ENCODE results near the gene UCK1.
"Not testable (repeated sequence)": the region's sequence is repeated elsewhere in the genome, so short reads cannot be mapped to it uniquely, and the experiment has no call there.

Gene UCK1

DNA sequence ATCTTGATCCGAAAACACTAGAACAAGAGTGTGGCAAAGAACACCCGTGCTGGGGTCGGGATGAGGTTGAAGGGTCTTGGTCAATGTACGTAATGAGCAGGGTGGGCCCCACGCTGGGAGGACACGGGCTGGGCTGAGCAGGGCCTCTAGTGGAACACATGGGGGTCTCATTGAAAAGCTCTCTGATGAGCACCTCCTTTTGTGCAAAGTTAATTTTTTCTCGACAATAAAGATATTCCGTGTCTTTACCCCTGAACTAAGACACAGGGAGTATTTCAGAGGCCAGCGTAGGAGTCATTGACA, 8.0 kb downstream of the UCK1 start:
- no peak for DNase-seq

DNA sequence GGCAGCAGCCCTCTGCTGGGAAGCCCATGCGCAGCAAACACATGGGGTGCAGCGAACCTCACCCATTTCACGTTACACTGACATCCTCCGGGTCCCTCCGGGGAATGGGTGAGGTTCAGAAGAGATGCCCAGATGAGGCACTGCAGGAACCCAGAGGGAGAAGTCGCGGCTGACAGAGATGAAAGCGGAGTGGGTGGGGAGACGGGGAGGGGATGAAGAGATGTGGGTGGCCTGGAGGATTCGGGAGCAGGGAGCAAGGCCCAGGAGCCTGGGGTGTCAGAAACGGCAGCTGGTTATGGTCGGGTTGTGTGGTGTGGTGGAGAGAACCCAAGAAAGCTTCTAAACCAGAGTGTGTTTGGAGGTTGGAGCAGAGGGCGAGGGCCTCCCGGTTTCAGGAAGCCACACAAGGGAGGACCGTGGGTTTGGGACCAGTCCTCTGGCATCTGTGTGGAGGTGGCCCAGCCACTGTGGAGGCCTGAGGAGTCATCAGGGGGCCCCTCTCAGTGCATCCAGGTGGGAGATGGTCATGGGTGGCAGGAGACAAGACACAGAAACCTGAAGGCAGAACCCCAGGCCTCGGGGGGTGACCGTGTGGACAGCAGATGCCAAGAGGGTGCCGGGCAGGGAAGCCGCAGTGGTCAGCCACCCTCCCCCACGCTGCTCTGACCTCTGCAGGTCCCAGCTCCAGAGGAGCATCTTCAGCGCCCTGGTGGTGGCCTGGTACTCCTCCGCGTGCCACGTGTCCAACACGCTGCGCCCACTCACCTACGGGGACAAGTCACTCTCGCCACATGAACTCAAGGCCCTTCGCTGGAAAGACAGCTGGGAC, 8.6 kb downstream of the UCK1 start:
- no peak for DNase-seq

GRCh38 chr9:131521822-131522221, 9.2 kb downstream of the UCK1 start:
- DNase-seq: no peak

- DNase-seq: no peak
Observed at GRCh38 chr9:131521203-131521602, 9.9 kb downstream of the UCK1 start.

GRCh38 chr9:131520503-131520902, 10.6 kb downstream of the UCK1 start:
- no peak for DNase-seq

GRCh38 chr9:131518553-131518952, 12.5 kb downstream of the UCK1 start:
- DNase-seq: no peak

- DNase-seq: no peak
Observed at GRCh38 chr9:131517761-131518190, 13.3 kb downstream of the UCK1 start.

DNA sequence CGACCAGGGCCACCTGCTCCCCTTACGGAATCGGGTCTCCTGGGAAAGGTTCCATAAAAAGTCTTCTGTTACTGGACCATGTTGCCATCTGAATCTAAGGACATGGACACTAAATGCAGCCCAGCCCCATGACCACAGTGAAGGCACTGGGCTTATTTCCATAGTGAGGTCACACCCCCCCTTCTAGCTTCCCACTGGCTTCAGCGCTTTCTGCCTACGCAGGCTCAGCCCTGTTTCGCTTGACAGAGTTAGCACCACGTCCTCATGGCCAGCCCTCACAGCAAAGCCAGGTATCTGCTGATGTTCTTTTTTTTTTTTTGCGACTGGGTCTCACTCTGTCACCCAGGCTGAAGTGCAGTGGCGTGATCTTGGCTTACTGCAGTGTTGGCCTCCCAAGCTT, 14.1 kb downstream of the UCK1 start:
- DNase-seq: no peak

- no peak for DNase-seq
Observed at GRCh38 chr9:131516100-131516499, 15.0 kb downstream of the UCK1 start.

DNA sequence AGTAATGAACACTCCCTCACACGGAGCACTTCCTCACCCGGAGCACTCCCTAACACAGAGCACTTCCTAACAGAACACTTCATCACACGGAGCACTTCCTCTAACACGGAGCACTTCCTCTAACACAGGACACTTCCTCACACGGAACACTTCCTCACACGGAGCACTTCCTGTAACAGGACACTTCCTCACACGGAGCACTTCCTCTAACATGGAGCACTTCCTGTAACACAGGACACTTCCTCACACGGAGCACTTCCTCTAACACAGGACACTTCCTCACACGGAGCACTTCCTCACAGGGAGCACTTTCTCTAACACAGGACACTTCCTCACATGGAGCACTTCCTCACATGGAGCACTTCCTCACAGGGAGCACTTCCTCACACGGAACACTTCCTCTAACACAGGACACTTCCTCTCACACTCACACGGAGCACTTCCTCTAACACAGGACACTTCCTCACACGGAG, 15.5 kb downstream of the UCK1 start:
- DNase-seq: not testable (repeated sequence)

DNA sequence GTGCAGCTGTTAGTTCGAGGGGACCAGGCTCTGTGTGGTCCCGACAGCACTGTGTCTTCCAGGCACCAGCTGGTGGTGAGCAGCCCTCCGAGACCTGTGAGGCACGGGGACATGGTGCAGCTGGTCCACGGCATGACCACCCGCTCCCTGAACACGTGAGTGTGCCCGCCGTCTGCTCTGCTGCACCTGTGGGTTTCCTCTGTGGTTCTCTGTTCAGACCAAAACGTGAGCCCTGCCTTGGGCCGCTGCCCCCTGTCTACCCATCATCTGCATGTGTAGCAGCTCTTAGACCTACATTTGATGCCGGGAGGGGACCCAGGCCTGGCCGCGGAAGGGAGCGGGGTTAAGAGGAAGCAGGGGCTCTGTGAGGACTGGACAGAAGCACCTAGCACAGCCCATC, 17.9 kb downstream of the UCK1 start:
- no peak for DNase-seq

DNA sequence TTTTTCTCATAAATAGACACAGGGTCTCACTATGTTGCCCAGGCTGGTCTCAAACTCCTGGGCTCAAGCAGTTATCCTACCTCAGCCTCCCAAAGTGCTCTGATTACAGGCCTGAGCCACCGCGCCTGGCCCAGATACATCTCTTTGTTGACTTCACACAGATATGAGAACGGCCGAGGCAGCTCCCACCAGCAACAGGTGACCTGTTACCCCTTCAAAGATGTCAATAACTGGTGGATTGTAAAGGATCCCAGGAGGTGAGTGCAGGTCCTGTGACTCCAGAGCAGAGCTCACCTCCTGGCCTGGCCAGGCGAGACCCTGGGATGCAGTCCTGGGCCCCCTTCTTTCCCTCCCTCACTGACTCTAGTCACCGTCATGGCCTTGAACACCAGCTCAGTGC, 19.2 kb downstream of the UCK1 start:
- no peak for DNase-seq

GRCh38 chr9:131511416-131511815, 19.6 kb downstream of the UCK1 start:
- no peak for DNase-seq

- DNase-seq: no peak
Observed at GRCh38 chr9:131505012-131505411, 26.1 kb downstream of the UCK1 start.

- DNase-seq: peak; percentile 59
Observed at GRCh38 chr9:131503626-131504465, 27.2 kb downstream of the UCK1 start.

DNA sequence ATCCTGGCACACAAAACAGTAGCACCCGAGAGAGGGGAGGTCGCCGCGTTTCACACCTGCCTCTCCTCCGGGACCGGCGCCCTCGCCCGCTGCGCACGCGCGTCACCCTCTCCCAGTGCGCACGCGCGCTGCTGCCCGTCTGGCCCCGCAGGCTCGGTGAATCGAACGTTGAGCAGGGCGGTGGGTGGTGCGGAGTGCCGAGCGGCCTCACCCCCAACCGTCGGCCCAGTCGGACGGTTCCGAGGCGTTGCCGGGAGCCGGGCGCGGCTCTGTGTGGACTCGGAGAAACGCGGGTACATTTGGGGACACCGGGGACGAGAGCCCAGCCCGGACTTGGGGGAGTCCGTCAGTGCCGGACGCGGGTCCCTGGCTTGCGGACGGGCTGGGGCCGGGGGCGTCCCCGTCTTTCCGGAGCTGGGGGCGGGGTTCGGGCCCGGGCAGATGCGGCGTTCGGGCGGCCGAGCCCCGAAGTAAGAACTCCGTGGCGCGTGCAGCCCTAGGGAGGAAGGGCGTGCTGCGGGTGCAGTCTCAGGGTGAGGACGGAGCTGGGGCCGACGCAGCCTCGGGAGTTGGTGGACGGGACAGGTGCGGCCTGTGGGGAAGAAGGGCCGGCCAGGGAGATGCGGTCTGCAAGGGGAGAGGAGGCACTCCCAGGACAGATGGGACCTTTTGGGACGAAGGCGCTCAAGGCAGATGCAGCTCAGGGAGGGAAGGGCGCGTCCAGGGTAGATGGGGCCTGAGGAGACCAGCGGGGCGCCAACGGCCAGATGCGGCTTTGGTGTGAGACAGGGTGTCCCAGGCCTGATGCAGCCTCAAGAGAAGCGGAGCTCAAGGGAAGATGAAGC, 28.1 kb downstream of the UCK1 start, which contains the start of gene POMT1:
TSS of gene POMT1 (plus strand) at position 138 of the 845 bp plus-strand sequence. CDS start 1,301 bp downstream, outside the sequence.
- peak; percentile 90 for DNase-seq

DNA sequence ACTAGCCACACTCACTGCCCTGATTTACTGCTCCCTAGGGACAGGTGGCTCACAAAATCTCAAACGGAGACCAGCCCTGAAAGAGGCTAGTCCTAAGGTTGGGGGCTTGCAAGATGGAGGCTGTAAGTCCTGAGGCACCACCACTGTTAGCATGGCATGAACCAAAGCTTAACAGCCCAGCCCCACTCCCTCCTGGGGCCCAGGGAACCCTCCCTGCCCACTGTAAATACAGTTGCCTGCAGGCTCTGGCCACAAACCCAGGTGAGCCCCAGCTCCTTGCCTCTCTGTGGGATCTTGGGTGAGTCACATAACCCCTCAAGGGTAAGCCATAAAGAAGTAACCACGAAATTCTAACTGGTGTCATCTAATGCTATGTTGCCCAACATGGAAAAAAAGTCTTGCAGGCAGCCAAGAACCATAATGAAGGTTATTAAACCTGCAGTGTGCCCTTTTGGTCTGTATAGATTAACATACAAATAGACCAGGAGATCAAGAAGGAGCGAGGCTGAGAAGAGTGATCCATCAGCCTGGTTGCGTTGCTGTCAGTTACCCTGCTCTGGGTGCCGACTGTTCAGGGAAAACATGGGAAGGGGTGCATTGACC, 30.0 kb downstream of the UCK1 start:
- peak; percentile 53 for DNase-seq

DNA sequence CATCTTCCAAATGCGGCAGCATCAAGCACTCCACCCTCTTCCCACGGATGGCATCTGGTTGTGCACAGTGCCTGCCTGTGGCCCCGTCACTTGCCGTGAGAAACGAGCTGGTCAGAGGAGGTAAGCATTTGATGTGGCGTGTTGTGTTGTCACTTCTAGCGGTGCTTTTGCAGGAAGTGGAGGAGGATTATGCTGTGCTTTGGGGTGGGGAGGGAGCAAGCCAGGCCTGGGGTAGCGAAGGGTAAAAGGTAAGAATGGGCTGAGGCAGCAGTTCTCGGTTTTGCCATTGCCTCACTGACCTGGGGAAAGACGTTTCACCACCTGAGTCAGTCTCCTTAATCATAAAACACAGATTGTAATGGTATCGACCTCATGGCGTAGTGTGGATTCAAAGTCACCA, 30.7 kb downstream of the UCK1 start:
- DNase-seq: peak; percentile 88

GRCh38 chr9:131499254-131499767, 31.8 kb downstream of the UCK1 start:
- DNase-seq: no peak

- no peak for DNase-seq
Observed at GRCh38 chr9:131496844-131497405, 34.1 kb downstream of the UCK1 start.

DNA sequence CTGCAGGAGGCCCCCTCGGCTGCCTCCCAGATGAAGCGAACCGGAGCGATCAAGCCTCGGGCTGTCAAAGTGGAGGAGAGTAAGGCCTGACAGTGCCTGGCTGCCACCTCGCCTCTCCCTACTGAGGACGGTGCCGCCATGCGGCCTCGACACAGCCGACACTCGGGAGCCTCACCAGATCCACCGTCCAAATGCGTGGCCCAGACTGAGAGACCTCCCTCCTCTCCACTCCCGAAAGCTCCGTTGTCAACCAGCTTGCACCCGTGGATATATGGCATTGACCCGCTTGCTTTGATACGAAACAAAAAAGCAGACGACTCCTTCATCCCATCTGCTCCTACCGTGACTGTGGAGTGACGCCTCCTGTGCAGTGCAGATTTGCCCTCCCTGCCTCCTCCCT, 35.3 kb downstream of the UCK1 start:
- no peak for DNase-seq

DNA sequence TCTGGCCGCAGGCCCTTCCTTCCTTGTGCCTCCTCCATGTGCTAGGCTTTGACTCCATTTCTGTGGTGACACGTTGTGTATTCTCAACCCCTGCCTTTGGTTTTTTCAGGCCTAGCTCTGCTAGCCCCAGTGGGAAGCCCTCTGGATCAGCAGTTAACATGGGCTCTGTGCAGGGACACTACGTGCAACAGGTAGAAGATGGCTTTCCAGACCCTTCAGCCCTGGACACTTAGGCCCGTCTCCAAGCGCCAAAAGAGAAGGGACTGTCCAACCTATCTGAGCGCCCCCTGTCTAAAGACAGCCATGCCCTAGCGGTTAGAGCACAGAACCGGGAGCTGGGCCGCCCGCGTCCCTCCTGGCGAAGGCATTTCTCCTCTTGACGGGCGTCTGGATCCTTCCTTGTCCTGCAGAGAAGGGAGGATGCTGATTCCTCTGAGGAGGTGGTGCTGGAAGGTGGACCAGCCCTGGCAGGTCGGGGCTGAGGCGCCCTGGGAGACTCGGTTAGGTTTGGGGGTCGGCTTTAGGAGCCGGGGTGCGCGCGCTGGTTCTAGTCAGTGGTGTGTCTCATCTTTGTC, 36.7 kb downstream of the UCK1 start:
- DNase-seq: no peak

All from central memory CD4-positive, alpha-beta T cell (primary cell).